Fibroblast of skin of left quadriceps (primary cell): ENCODE measurements around the gene DIPK1A.
"Not testable (repeated sequence)": the region's sequence is repeated elsewhere in the genome, so short reads cannot be mapped to it uniquely, and the experiment has no call there.

Experiments used
- DNase-seq, 2 experiments: peaks; one replicate each; pipeline ENCODE4 v3.0.0-alpha.2; 2013; ENCODE audit warnings: low read depth in 2 of 2

DIPK1A gene

DNA sequence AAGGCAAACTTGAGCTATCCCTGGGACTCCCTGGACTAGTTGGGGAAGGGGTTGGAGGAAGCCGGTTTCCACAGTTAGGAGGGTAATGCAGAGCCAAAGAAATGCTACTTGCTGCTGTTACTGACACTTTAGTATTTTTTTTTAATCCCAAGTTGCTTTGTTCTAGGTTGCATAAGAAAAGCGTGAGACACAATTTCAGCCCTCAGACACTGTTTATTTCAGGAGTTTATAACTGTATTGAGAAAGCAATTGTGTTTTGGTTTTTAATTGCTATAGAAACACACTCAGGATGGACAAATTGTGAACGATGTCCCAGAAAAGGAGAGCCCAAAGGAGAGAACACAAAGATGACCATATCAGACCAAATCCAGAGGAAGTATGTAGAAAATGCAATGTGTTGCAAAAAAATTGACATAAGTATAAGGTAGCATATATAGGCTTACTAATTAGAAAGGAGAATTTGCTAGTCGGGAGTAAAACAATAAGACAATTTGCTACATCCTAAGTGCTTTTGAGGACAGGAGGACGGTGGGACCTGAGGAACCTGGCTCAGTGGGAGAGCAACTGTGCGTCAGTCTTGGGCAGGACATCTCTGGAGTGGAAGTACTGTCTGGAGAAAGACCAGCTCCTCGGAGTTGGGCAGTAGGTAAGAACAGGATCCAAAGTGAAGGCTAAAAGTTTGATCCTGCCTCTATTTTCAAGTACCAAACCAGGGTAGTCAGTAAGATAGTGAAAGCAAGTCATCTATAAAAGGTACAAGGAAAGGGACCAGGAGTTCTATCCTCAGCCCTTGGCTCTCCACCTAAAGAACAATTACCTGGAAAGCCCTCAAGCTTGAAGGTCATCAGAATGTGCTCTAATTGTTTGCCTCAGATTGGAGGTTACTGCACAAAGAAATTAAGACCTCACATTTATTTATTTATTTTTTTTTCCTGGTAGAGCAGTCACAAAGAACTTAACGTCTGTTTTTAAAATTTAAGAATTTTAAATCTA is 39.9 kb downstream of the DIPK1A start:
- no peak for DNase-seq

DNA sequence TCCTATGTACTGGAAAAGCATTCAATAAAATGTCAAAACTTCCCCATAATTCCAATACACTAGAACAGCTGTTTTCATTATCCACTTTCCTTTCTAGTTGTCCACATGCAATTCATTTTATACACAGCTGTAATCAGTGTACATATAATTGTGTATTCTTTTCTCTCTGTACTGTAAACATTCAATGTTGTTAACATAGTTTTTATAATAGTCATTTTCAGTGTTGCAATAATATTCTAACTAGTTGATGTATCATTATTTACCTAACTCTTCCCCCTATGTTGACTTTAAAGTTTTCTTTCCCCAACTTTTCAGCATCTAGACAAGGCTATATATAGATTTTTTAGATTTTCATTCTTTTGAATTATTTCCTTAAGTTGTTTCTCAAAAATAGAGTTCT is 44.4 kb downstream of the DIPK1A start:
- DNase-seq = peak in 1 of 2 experiments; percentile 25

DNA sequence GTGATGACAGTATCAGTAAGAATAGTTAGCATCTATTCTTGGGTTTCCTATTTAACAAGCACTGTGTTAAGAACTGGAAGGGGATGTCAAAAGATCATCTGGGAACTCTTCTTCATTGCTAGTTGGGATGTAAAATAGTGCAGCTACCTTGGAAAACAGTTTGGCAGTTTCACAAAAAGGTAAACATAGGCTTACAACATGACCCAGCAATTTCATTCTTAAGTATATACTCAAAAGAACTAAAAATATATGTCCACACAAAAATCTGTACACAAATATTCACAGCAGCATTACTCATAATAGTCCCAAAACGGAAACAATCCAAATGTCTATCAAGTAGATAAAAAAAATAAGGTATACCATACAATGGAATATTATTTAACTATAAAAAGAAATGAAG is 45.7 kb downstream of the DIPK1A start:
- no peak for DNase-seq

DNA sequence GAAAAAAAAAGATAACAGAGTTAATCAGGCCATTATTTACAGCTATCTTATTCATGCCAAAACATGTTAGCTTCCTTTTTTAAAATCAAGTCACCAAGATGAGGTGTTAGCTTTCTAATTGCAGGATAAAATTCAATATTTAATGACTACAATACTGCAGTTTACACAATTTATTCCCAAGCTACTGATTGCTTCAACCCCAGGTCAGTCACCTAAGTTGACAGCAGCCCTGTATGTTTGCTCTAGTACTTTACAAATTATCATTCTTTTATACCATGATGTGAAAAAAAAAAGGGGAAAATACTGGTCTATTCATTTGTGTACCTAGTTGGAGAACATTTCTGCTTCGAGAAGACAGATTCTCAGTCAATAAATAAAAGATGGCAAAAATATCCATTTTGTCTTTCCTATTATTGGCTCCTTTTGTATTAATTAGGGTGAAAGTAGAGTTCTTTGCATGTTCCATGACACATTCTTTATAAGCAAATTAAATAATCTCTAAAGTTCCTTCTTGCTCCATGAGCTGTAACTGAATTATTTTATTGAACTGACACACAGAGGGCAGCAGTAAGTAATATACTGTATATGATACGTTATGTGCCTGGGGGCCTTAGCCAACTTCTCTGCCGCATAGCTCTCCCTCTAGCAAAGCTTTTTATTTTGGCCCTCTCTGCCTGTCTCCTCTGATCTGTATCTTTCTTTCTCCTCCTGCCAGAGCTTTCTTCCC is 48.0 kb downstream of the DIPK1A start:
- no peak for DNase-seq

DNA sequence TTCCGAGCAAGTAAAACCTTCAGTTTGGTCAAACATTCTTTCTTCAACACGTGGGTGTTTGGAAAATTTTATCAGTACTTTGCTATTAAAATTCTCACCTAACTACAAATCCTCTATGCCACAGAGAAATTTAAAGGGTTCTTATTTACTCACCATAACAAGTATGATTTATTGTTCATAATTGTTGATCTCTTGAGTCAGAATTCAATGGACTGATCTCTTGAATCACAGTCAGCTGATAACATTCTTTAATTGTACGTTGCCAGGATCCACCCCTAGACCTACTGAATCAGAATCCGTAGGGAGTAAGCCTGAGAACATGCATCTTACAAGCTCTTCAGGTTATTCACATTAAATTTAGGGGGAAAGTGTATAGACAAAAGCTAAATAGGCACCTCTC is 51.2 kb downstream of the DIPK1A start:
- DNase-seq = no peak

DNA sequence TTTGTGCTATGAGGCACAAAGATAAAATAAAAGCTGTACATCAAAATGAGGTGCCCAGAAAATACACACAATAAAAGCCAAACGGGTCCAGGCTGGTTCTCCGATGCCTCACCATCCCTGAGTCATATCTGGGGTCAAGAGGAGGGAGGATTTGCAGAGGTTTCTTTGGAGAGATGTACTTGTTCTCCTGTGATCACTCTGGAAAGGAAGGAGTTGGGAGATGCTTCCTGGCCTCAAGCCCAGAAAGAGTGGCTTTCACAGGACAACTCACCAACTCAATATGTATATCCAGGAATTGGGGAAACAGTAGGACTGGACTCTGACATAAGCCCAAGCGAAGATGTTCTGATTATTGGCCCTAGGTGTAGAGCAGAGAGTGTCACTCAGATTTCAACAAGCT is 51.9 kb downstream of the DIPK1A start:
- peak; percentile 74 to 80 for DNase-seq

DNA sequence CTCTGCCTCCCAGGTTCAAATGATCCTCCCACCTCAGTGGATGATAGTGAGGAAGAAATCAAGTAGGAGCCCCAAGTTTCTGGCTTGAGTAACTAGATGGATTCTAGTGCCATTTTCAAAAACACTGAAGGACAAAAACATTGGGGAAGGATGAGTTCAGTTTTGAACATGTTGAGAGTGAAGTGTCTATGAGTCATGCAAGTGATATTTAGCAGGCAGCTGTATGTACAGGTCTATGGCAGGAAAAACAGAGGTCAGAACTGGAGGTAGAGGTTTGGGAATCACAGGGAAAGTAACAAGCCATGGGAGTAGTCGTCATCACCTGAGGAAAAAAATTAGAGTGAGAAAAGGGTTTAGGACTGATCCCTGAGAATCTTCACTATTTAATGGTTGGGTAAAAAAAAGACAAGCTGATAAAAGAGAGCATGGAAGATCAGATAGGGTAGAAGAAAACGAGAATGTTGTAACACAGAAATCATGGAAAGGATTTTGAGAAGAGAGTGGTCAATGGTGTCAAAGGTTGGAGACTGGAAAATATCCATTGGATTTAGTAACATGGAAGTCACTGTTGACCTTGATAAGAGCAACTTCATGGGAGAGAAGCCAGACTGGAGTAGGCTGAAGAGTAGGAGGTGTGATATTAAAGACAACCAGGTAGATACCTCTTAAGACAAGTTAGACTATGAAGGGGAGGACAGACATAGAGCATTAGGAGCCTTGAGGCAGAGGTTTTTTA is 53.1 kb downstream of the DIPK1A start:
- no peak for DNase-seq

DNA sequence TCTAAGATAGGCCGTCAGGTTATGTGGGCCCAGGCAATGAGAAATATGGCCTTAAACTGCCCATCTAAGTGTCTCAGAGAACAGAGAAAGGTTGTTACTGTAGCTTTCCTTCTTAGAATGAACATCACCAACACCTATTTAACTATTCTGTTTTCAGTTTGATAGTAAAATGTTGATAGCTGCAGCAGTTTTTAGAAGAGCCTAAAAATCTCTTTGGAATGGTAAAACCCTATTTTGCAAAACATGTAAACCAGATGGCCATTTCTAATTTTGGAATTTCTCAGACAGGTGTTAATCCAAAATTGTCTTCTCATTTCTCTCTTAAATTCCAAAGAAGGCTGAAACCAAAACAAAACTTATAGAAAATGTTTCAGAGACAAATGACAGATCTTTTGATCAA is 57.5 kb downstream of the DIPK1A start:
- DNase-seq = no peak

DNA sequence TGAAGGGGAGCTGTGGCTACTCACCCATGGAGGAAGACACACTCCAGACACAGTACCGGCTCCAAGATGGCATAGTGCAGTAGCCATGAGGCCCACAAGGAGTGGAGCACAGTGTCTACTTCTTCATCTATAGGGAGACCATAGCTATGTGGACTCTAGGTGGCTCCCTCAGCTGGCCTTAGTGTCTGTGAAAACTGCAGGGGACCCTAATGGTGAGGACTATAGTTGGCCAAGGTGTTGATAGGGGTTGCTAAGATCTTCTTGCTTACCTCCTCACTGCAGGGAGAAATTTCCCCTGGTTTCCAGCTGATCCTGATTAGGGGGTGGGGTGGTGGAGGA is 58.9 kb downstream of the DIPK1A start:
- no peak for DNase-seq

DNA sequence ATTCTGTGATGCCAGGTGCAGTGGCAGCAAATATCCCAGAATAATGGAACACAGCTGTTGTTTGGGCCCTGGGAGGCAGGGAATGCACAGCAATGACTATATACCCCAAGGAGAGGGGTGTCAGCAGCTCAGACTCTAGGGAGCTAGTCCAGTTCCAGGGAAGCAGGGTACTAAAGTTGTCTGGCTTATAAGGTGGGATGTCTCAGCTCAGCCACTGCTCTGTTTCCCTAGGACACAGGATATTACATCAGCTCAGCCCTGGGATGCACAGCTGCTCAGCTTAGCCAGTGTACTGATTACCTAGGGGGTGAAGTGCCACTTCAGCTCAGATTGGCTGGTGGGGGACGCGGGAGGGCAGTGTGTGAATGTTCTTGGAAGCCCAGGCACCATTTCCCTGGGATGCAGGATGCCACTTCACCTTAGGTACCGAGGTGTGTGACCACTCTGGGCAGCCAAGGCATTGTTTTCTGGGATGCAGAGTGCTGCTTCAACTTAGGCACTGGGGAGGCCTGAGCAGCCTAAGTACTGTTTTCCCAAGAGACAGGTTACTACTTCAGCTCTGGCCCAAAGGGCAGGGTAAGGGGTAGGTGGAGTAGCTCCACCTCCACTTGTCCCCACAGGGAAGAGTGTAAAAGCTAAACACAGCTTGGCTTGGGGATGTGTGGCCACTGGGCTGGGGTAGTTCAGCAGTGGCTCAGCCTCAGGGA is 59.4 kb downstream of the DIPK1A start:
- no peak for DNase-seq

DNA sequence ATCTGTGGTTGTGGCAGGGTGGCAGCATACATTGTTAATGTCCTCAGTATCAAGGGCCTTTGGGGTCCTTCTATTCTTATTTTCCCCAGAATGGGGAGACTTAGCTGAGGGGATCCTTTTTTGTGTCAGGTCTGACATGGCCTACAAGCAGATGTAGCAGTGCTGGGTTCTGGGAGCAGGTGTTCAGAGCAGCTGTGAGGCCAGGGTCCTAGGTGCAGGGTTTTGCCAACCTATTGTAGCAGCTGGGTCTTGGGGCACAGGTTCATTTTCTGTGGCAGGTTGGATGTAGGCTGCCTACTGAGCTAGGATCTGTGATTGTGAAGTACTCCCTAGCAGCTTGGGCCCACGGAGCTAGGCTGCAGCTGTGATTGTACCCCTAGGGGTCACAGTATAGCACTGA is 60.1 kb downstream of the DIPK1A start:
- no peak for DNase-seq

DNA sequence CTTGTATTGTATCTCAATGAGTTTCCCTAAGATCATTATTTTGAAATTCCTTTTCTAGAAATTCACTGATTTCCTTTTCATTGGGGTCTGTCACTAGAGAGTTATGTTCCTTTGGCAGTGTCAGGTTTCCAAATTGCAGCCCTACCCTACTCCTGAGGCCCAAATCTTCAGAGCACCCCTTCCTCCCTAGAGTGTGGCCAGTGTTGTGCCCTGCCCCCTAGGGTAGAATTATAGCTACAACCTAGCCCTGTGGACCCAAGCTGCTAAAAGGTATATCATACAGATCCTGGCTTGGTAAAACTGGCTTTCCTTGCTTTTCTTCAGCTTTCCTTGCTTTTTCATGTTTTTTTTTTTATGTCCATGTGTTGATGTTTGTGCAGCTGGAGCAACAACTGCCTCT is 60.7 kb downstream of the DIPK1A start:
- no peak for DNase-seq

DNA sequence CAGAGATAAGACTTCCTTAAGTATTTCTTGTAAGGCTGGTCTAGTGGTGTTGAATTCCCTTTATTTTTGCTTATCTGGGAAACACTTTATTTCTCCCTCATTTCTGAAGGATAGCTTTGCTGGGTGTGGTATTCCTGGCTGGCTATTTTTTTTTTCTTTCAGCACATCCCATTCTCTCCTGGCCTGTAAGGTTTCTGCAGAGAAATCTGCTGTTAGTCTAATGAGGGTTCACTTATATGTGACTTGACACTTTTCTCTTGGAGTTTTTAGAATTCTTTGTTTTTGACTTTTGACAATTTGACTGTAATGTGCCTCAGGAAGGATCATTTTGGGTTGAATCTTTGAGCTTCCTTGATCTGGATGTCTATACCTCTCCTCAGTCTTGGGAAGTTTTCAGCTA is 61.5 kb downstream of the DIPK1A start:
- DNase-seq = no peak

DNA sequence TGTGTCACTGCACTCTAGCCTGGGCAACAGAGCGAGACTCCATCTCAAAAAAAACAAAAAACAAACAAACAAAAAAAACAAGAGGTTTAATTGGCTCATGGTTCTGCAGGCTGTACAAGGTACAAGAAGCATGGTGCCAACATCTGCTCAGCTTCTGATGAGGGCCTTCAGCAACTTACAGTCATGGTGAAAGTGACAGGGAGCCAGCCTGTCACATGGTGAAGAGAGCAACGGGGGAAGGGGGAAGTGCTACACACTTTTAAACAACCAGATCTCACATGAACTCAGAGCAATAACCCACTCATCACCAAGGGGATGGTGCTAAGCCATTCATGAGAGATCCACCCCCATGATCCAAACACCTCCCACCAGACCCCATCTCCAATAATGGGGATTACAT is 63.2 kb downstream of the DIPK1A start:
- not testable (repeated sequence) for DNase-seq

DNA sequence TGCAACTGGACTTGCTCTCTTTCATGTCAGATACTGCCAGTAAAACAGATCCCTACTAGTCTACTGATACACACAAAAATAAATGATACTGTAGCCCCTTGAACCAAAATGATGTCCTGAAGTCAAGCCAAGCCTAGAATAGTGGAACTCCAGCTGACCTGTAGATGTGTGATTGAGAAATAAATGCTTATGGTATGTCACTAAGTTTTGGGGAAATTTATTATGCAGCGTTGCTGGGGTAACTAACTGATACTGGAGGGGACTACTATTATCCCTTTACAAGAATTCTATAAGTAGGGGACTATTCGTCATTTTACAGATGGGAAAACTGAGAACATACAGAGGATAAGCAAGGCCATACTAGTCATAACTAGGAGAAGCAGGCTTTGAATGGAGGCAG is 73.8 kb downstream of the DIPK1A start:
- no peak for DNase-seq

DNA sequence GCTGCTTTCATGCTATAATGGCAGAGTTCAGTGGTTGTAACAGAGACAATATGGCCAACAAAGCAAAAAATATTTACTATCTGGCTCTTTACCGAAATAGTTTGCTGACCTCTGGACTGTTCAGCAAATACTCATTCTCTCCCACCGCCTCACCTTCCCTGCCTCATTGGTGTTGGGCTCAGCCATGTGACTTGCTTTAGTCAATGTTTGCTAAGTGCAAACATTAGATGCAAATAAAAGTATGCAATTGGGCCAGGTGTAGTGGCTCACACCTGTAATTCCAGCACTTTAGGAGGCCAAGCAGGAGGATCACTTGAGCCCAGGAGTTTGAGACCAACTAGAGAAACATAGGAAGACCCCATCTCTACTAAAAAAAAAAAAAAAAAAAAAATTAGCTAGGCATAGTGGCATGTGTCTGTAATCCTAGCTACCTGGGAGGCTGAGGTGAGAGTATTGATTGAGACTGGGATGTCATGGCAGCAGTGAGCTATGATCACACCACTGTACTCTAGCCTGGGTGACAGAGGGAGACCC is 74.3 kb downstream of the DIPK1A start:
- DNase-seq = no peak

DNA sequence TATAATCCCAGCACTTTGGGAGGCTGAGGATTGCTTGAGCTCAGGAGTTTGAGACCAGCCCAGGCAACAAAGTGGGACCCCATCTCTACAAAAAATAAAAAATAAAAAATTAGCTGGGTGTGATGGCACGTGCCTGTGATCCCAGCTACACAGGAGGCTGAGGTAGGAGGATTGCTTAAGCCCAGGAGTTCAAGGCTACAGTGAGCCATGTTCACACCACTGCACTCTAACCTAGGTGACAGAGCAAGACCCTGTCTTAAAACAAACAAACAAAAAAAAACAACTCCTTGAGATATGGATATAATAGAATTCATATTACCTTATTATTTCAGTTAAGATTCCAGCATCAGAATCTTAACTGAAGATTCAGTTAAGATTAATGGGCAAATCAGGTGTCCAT is 77.1 kb downstream of the DIPK1A start:
- no peak for DNase-seq

DNA sequence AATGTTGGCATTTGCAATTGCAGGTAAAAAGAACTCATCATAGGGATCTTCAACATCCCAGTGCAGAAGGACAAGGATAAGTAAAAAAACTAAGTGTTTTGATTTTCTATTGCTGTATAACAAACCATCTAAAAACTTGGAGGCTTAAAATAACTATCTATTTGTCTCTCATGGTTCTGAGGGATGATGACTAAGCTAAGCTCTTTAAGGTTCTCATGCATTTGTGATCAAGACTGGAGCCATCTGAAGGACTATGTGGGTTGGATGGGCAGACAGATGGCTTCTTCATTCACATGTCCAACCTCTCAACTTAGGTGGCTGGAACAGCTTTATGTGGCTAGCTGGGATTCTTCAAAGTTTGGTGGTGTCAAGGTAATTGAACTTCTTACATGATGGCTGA is 78.0 kb downstream of the DIPK1A start:
- DNase-seq = no peak

DNA sequence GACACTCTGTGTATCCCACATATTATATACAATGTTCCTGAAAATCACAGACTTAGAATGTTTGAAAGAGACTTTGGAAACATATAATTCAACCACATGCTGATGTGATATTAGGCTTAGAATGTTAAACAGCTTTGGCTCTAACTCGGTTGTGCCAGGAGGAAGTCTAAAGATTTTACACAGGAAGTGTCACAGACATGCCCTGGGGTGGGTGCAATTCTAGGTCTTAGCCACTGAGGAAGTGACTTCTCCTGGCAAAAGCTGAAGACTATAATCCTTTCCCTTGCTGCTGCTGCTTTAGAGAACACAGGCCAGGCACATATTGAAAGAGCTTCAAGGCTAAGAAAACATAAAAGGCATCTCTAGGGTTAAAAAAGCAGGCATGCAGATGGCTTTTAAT is 78.4 kb downstream of the DIPK1A start:
- DNase-seq = no peak

DNA sequence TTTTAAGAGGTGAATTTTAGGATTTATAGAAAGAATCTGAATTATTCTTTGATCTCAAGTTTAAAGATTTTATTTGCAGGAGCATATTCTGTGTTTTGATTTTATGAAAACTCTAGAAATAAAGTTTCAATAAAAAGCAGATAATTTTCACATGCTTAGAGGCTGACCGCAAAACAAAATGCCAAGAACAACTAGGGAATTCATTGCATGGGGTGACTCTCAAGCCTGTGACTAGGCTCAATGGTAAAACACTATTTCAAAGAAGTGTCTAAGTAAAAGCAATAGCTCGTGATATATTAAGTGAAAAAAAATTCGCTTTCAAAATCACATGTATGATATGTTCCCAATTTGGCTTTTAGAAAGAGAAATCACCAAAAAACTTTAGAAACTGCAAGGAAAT is 79.9 kb downstream of the DIPK1A start:
- DNase-seq = no peak

DNA sequence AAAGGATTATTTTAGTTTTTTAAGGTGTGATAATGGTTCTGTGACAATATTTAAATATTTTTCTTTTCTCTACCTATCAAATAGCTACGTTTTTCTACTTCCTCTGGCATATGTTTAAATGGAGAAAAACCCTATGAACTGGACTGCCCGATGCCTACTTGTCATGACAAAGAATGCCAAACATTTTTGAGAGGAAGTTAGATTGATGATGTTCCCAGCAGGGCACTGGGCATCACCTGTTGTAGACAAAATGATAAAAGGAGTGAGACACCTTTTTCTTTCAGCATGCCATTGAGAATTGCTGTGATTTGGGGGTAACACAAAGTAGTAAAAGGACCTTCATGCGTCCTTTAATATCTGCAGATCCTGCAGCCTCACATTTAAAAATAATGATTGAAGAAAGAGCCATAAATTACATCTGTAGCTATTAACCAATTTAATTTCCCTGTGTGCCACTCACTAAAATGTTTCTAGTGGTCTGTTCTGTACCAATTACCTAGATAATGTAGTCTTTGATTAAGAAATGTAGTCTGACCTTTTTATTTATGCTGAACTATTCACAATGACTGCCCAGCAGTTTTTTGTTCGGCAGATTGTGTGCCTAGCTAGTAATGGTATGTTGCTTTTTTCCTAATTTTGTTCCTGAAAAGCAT is 81.8 kb downstream of the DIPK1A start:
- no peak for DNase-seq
